Panc1 (cell line): ENCODE data around the gene INO80C. TPM values are rescaled to one million over a fixed set of nuclear protein-coding genes. Genes with fewer than 3 reads are reported as not detected.
"Not testable (repeated sequence)": the region's sequence is repeated elsewhere in the genome, so short reads cannot be mapped to it uniquely, and the experiment has no call there.

Source experiments
- ATAC-seq: fragments of 200-7000 bp; cut with Tn5 transposase; 2 replicates; pipeline ENCODE4 v1.9.1; 2020; ENCODE audit warnings: mild to moderate bottlenecking, moderate library complexity
- BruUV-seq: library from RNA; stranded (reverse); fragments of 400-500 nt; replicated peaks from 2 replicates; lab custom pipeline; 2021; lab: Mats Ljungman, UMichigan
- CTCF ChIA-PET: fragments of 300-600 bp; sonication (Branson Sonifier 250); formaldehyde crosslinking; loops from one replicate; lab custom pipeline; 2022; ENCODE audit warnings: antibody characterized with exemption; lab: Charles Lee
- POLR2A ChIA-PET: fragments of 300-600 bp; sonication (Branson Sonifier 250); formaldehyde crosslinking; loops from one replicate; lab custom pipeline; 2022; ENCODE audit warnings: antibody characterized with exemption; lab: Charles Lee
- DNase-seq: peaks from one replicate; pipeline ENCODE4 v3.0.0-alpha.2; 2010; ENCODE audit warnings: low read depth, low spot score
- H3K27ac ChIP-seq: 2 replicates; pipeline ENCODE4 v1.5.1; 2011; ENCODE audit warnings: mild to moderate bottlenecking, low read length, inconsistent platforms
- H3K27me3 ChIP-seq: fragments of 200-500 bp; sonication (Bioruptor generic); 2 replicates; pipeline ENCODE4 v1.6.0; 2014; ENCODE audit warnings: low read length, inconsistent platforms; ENCODE audit not compliant: control insufficient read depth, insufficient read depth
- H3K36me3 ChIP-seq: fragments of 200-500 bp; sonication (Bioruptor generic); 2 replicates; pipeline ENCODE4 v1.5.1; 2014; ENCODE audit warnings: inconsistent platforms, mild to moderate bottlenecking, low read length, moderate library complexity; ENCODE audit not compliant: control insufficient read depth, insufficient read depth
- H3K4me1 ChIP-seq: 2 replicates; pipeline ENCODE4 v1.5.1; 2011; ENCODE audit warnings: inconsistent platforms, mild to moderate bottlenecking, low read length, moderate library complexity; ENCODE audit not compliant: control insufficient read depth, insufficient read depth
- H3K4me3 ChIP-seq, 2 experiments: 2 replicates each; pipeline ENCODE4 v1.5.1; 2011 to 2012; ENCODE audit warnings: low read depth in 2 of 2, low read length in 2 of 2, mild to moderate bottlenecking in 2 of 2, inconsistent platforms in 1 of 2, moderate library complexity in 1 of 2
- H3K9me3 ChIP-seq: fragments of 200-500 bp; sonication (Bioruptor generic); 2 replicates; pipeline ENCODE4 v1.5.1; 2014; ENCODE audit warnings: low read depth, mild to moderate bottlenecking, inconsistent platforms, low read length, moderate library complexity; ENCODE audit not compliant: control insufficient read depth, insufficient read depth
- POLR2AphosphoS5 ChIP-seq: IDR thresholded peaks from 2 replicates; pipeline ENCODE4 v1.6.1; 2012; ENCODE audit warnings: mild to moderate bottlenecking, low read depth, low read length, moderate library complexity
- SIN3A ChIP-seq: IDR thresholded peaks from 2 replicates; pipeline ENCODE4 v1.6.1; 2012; ENCODE audit warnings: low read depth, mild to moderate bottlenecking, low read length, moderate library complexity, borderline replicate concordance; ENCODE audit not compliant: insufficient read depth
- TCF7L2 ChIP-seq: IDR thresholded peaks from 2 replicates; pipeline ENCODE4 v1.6.1; 2011; ENCODE audit warnings: mild to moderate bottlenecking, low read depth, low read length, inconsistent platforms
- in situ Hi-C: cut with HindIII; loops from 2 replicates; pipeline ENCODE4 v1.10.0; 2016; ENCODE audit warnings: low sequenced_read_pairs, low pct_unique_long_range_greater_than_20kb
- intact Hi-C: fragments of 100-400 bp; cut with micrococcal nuclease; formaldehyde crosslinking; loops from one replicate; pipeline ENCODE4 v1.10.0; 2022; ENCODE audit not compliant: unreplicated experiment
- total RNA-seq: library from RNA; stranded (reverse); gene quantifications from one replicate; pipeline ENCODE4 v1.2.1, GENCODE V29; 2021; ENCODE audit not compliant: unreplicated experiment
- TF ChIP-seq, protein P1 (sequence below), 2 experiments: IDR thresholded peaks; 2 replicates each; pipeline ENCODE4 v1.6.1; 2011 to 2012; ENCODE audit warnings: low read depth in 2 of 2, control low read depth in 1 of 2, low read length in 1 of 2, mild to moderate bottlenecking in 1 of 2, moderate library complexity in 1 of 2; ENCODE audit not compliant: insufficient read depth in 1 of 2
- TF ChIP-seq, protein P2 (sequence below): fragments of 450-650 bp; IDR thresholded peaks from 2 replicates; pipeline ENCODE4 v1.5.1; 2017; ENCODE audit warnings: mild to moderate bottlenecking

Gene INO80C
- total RNA-seq, 1 experiment from 2014 or later, result 25.8 TPM

DNA sequence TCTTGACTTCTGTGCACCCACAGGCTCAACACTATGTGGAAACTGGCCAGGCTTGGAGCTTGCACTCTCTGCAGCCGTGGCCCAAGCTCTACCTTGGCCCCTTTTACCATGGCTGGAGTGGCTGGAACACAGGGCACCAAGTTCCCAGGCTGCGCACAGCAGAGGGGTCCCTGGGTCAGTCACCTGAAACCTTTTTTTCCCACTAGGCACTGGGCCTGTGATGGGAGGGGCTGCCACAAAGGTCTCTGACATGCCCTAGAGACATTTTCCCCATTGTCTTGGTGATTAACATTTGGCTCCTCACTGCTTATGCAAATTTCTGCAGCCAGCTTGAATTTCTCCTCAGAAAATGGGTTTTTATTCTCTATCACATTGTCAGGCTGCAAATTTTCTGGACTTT is 9.4 kb downstream of the INO80C start:
- H3K9me3 ChIP-seq, POLR2A ChIA-PET, DNase-seq, intact Hi-C loops, H3K4me3 ChIP-seq, CTCF ChIA-PET, in situ Hi-C loops, BruUV-seq, H3K36me3 ChIP-seq, H3K27me3 ChIP-seq, H3K27ac ChIP-seq, ATAC-seq: not testable (repeated sequence)
- peaks cover 21% of the 10 kb centered on the region for H3K4me1 ChIP-seq

DNA sequence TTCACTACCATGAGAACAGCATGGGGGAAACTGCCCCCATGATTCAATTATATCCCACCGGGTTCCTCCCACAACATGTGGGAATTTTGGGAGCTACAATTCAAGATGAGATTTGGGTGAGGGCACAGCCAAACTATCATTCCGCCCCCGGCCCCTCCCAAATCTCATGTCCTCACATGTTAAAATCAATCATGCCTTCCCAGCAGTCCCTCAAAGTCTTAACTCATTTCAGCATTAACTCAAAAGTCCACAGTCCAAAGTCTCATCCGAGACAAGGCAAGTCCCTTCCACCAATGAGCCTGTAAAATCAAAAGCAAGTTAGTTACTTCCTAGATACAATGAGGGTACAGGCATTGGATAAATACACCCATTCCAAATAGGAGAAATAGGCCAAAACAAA is 10.2 kb downstream of the INO80C start:
- H3K4me3 ChIP-seq, H3K27ac ChIP-seq, intact Hi-C loops, in situ Hi-C loops, CTCF ChIA-PET, DNase-seq, H3K27me3 ChIP-seq, H3K9me3 ChIP-seq, BruUV-seq, H3K36me3 ChIP-seq, POLR2A ChIA-PET, ATAC-seq: not testable (repeated sequence)
- peaks cover 21% of the 10 kb centered on the region for H3K4me1 ChIP-seq

DNA sequence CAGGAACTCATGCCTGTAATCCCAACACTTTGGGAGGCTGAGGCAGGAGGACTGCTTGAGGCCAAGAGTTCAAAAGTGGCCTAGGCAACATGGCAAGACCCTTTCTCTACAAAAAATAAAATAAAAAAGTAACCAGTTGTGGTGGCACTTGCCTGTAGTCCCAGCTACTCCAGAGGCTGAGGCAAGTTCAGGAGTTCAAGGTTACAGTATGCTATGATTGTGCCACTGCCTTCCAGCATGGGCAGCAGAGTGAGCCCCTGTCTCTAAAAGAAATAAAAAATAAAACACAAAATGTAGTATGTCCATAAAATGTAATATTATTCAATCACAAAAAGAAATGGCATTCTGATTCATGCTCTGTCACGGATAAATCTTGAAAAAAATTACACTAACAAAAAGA is 11.9 kb downstream of the INO80C start:
- Histone ChIP-seq H3K4me1 (peaks cover 12% of the 10 kb centered on the region), H3K9me3 (no peaks in the 10 kb centered on the region), H3K4me3 (no peak overlapping the region), H3K27me3 (no peaks in the 10 kb centered on the region), H3K27ac (no peak overlapping the region), H3K36me3 (no peaks in the 10 kb centered on the region)
- CTCF ChIA-PET, result no interaction called here
- intact Hi-C loops, result no loop called here
- in situ Hi-C loops, result no loop called here
- DNase-seq, result no peak
- no TSS peak for BruUV-seq
- POLR2A ChIA-PET, result no interaction called here
- no peak for TF ChIP-seq POLR2AphosphoS5
- no peak for TF ChIP-seq TCF7L2
- TF ChIP-seq, protein P1, sequence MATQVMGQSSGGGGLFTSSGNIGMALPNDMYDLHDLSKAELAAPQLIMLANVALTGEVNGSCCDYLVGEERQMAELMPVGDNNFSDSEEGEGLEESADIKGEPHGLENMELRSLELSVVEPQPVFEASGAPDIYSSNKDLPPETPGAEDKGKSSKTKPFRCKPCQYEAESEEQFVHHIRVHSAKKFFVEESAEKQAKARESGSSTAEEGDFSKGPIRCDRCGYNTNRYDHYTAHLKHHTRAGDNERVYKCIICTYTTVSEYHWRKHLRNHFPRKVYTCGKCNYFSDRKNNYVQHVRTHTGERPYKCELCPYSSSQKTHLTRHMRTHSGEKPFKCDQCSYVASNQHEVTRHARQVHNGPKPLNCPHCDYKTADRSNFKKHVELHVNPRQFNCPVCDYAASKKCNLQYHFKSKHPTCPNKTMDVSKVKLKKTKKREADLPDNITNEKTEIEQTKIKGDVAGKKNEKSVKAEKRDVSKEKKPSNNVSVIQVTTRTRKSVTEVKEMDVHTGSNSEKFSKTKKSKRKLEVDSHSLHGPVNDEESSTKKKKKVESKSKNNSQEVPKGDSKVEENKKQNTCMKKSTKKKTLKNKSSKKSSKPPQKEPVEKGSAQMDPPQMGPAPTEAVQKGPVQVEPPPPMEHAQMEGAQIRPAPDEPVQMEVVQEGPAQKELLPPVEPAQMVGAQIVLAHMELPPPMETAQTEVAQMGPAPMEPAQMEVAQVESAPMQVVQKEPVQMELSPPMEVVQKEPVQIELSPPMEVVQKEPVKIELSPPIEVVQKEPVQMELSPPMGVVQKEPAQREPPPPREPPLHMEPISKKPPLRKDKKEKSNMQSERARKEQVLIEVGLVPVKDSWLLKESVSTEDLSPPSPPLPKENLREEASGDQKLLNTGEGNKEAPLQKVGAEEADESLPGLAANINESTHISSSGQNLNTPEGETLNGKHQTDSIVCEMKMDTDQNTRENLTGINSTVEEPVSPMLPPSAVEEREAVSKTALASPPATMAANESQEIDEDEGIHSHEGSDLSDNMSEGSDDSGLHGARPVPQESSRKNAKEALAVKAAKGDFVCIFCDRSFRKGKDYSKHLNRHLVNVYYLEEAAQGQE (IDR thresholded peaks at IDR 0.05; ENCODE audit: insufficient read depth in 1 of 2, low read depth in 2 of 2, low read length in 1 of 2), result no peak
- TF ChIP-seq SIN3A, result no peak
- TF ChIP-seq, protein P2, sequence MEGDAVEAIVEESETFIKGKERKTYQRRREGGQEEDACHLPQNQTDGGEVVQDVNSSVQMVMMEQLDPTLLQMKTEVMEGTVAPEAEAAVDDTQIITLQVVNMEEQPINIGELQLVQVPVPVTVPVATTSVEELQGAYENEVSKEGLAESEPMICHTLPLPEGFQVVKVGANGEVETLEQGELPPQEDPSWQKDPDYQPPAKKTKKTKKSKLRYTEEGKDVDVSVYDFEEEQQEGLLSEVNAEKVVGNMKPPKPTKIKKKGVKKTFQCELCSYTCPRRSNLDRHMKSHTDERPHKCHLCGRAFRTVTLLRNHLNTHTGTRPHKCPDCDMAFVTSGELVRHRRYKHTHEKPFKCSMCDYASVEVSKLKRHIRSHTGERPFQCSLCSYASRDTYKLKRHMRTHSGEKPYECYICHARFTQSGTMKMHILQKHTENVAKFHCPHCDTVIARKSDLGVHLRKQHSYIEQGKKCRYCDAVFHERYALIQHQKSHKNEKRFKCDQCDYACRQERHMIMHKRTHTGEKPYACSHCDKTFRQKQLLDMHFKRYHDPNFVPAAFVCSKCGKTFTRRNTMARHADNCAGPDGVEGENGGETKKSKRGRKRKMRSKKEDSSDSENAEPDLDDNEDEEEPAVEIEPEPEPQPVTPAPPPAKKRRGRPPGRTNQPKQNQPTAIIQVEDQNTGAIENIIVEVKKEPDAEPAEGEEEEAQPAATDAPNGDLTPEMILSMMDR, result no peak
- no peak for ATAC-seq
